H1 (cell line): ENCODE results near the gene BLOC1S1. TPM values are rescaled to one million over a fixed set of nuclear protein-coding genes. Genes with fewer than 3 reads are reported as not detected.
A peak's percentile ranks its signal among the peaks of the same experiment; 100 is the strongest.

ENCODE experiments used
- CTCF ChIA-PET: fragments of 300-600 bp; sonication (Branson Sonifier 250); formaldehyde crosslinking; loops from one replicate; lab custom pipeline; 2021; ENCODE audit not compliant: partially characterized antibody; lab: Charles Lee
- POLR2A ChIA-PET: fragments of 300-600 bp; sonication (Branson Sonifier 250); formaldehyde crosslinking; loops from one replicate; lab custom pipeline; 2021; ENCODE audit warnings: inconsistent platforms; ENCODE audit not compliant: partially characterized antibody; lab: Charles Lee
- DNase-seq, 2 experiments: peaks; one replicate each; pipeline versions ENCODE4 v3.0.0 to v3.0.0-alpha.2; 2010 to 2022; ENCODE audit warnings: low spot score in 2 of 2, low read depth in 1 of 2, mixed read lengths in 1 of 2
- FAIRE-seq: peaks from 2 replicates; lab custom pipeline; 2011; peaks lifted over from hg19 to GRCh38; lab: Jason Lieb, UNC
- H2AFZ ChIP-seq: 2 replicates; pipeline ENCODE4 v1.8.1; 2012; ENCODE audit warnings: low read length, inconsistent platforms
- H2AK5ac ChIP-seq: 2 replicates; pipeline ENCODE4 v1.6.1; 2013; ENCODE audit warnings: low read depth, low read length
- H2BK120ac ChIP-seq: replicated peaks from 2 replicates; pipeline ENCODE3; 2013; ENCODE audit warnings: low read depth, low read length, inconsistent platforms
- H2BK12ac ChIP-seq: 2 replicates; pipeline ENCODE4 v1.6.1; 2013; ENCODE audit warnings: low read depth, low read length
- H2BK15ac ChIP-seq: 2 replicates; pipeline ENCODE4 v1.6.1; 2013; ENCODE audit warnings: low read length
- H2BK20ac ChIP-seq: 2 replicates; pipeline ENCODE4 v1.6.1; 2013; ENCODE audit warnings: low read length
- H2BK5ac ChIP-seq: 2 replicates; pipeline ENCODE4 v1.6.1; 2013; ENCODE audit warnings: low read depth, low read length
- H3K14ac ChIP-seq: 2 replicates; pipeline ENCODE4 v1.6.1; 2013; ENCODE audit warnings: inconsistent platforms; ENCODE audit not compliant: insufficient read length
- H3K18ac ChIP-seq: 2 replicates; pipeline ENCODE4 v1.6.1; 2013; ENCODE audit warnings: low read length; ENCODE audit errors: extremely low read depth
- H3K23ac ChIP-seq: 2 replicates; pipeline ENCODE4 v1.6.1; 2013; ENCODE audit warnings: inconsistent platforms; ENCODE audit not compliant: insufficient read length
- H3K23me2 ChIP-seq: 2 replicates; pipeline ENCODE4 v1.6.1; 2013; ENCODE audit warnings: low read depth, low read length
- H3K27ac ChIP-seq: 2 replicates; pipeline ENCODE4 v1.6.1; 2011; ENCODE audit warnings: low read depth, low read length, inconsistent platforms
- H3K27me3 ChIP-seq, 4 experiments: replicated peaks in 1 of 4; 1 replicate in 1 of 4; 2 replicates in 3 of 4; pipeline versions ENCODE4 v1.6.1 to v1.8.1; 2011 to 2013; ENCODE audit warnings: low read length in 3 of 4, mild to moderate bottlenecking in 3 of 4, inconsistent platforms in 2 of 4, mixed read lengths in 2 of 4, moderate library complexity in 1 of 4; ENCODE audit not compliant: control insufficient read depth in 3 of 4, insufficient read depth in 3 of 4; ENCODE audit errors: extremely low read depth in 1 of 4
- H3K36me3 ChIP-seq, 4 experiments: 2 replicates each; pipeline versions ENCODE4 v1.6.1 to v1.8.1; 2011 to 2013; ENCODE audit warnings: mild to moderate bottlenecking in 4 of 4, low read length in 3 of 4, moderate library complexity in 2 of 4, control low read depth in 1 of 4, inconsistent platforms in 1 of 4; ENCODE audit not compliant: insufficient read depth in 4 of 4, control insufficient read depth in 2 of 4
- H3K4ac ChIP-seq: replicated peaks from 2 replicates; pipeline ENCODE3; 2013; ENCODE audit warnings: low read length, low read depth, mixed read lengths, inconsistent platforms; ENCODE audit not compliant: insufficient read length
- H3K4me1 ChIP-seq, 4 experiments: replicated peaks in 1 of 4; 1 replicate in 1 of 4; 2 replicates in 3 of 4; pipeline versions ENCODE4 v1.6.1 to v1.8.1; 2011 to 2013; ENCODE audit warnings: low read length in 3 of 4, inconsistent platforms in 2 of 4, mixed read lengths in 1 of 4; ENCODE audit not compliant: insufficient read depth in 4 of 4, control insufficient read depth in 3 of 4
- H3K4me2 ChIP-seq, 2 experiments: 2 replicates each; pipeline versions ENCODE4 v1.6.1 to v1.8.1; 2011 to 2013; ENCODE audit warnings: low read depth in 2 of 2, low read length in 2 of 2, control low read depth in 1 of 2, inconsistent platforms in 1 of 2, mild to moderate bottlenecking in 1 of 2; ENCODE audit not compliant: insufficient read depth in 1 of 2
- H3K4me3 ChIP-seq, 4 experiments: fragments of 200-600, 300-600 bp in 1 of 4; sonication (generic), shearing (Covaris generic), sonication (Bioruptor Twin) in 1 of 4; 2 replicates each; pipeline versions ENCODE4 v1.5.1 to v1.8.1; 2011 to 2016; ENCODE audit warnings: low read length in 4 of 4, low read depth in 3 of 4, control low read depth in 2 of 4, inconsistent platforms in 2 of 4, mild to moderate bottlenecking in 2 of 4, mixed read lengths in 1 of 4, moderate library complexity in 1 of 4; ENCODE audit not compliant: insufficient read depth in 2 of 4; ENCODE audit errors: extremely low read depth in 1 of 4
- H3K56ac ChIP-seq: replicated peaks from 2 replicates; pipeline ENCODE3; 2013; ENCODE audit warnings: low read depth, mild to moderate bottlenecking, mixed read lengths, low read length, inconsistent platforms; ENCODE audit not compliant: insufficient read length
- H3K79me1 ChIP-seq: 2 replicates; pipeline ENCODE4 v1.6.1; 2013; ENCODE audit warnings: low read depth, low read length, control low read depth
- H3K79me2 ChIP-seq, 2 experiments: 2 replicates each; pipeline versions ENCODE4 v1.6.1 to v1.8.1; 2012 to 2013; ENCODE audit warnings: low read length in 2 of 2, mild to moderate bottlenecking in 2 of 2, inconsistent platforms in 1 of 2; ENCODE audit not compliant: insufficient read depth in 2 of 2, control insufficient read depth in 1 of 2
- H3K9ac ChIP-seq, 4 experiments: replicated peaks in 1 of 4; 1 replicate in 1 of 4; 2 replicates in 3 of 4; pipeline versions ENCODE4 v1.6.1 to v1.8.1; 2011 to 2013; ENCODE audit warnings: low read depth in 3 of 4, low read length in 3 of 4, control low read depth in 2 of 4, mild to moderate bottlenecking in 2 of 4, moderate library complexity in 2 of 4, inconsistent platforms in 1 of 4; ENCODE audit errors: extremely low read depth in 1 of 4
- H3K9me3 ChIP-seq, 2 experiments: 2 replicates each; pipeline versions ENCODE4 v1.6.1 to v1.8.1; 2012 to 2013; ENCODE audit warnings: mild to moderate bottlenecking in 2 of 2, moderate library complexity in 2 of 2, control low read depth in 1 of 2, inconsistent platforms in 1 of 2, low read depth in 1 of 2, low read length in 1 of 2, mixed read lengths in 1 of 2; ENCODE audit not compliant: insufficient read depth in 2 of 2
- H4K20me1 ChIP-seq, 2 experiments: replicated peaks in 1 of 2; 2 replicates each; pipeline versions ENCODE3 to v1.8.1; 2011 to 2013; ENCODE audit warnings: inconsistent platforms in 2 of 2, low read length in 2 of 2, mild to moderate bottlenecking in 1 of 2; ENCODE audit not compliant: insufficient read depth in 2 of 2, control insufficient read depth in 1 of 2
- H4K5ac ChIP-seq: 2 replicates; pipeline ENCODE4 v1.6.1; 2013; ENCODE audit warnings: low read length, low read depth, mixed read lengths, inconsistent platforms; ENCODE audit not compliant: insufficient read length
- H4K8ac ChIP-seq: 2 replicates; pipeline ENCODE4 v1.8.0; 2013; ENCODE audit warnings: mild to moderate bottlenecking, moderate library complexity, low read length, inconsistent platforms; ENCODE audit not compliant: insufficient read depth; ENCODE audit errors: extremely low read depth
- H4K91ac ChIP-seq: replicated peaks from 2 replicates; pipeline ENCODE3; 2013; ENCODE audit warnings: low read length, mixed read lengths, inconsistent platforms; ENCODE audit not compliant: insufficient read length
- ATF3 ChIP-seq: IDR thresholded peaks from 2 replicates; pipeline ENCODE4 v1.6.1; 2011; ENCODE audit warnings: low read depth, mild to moderate bottlenecking, low read length; ENCODE audit not compliant: insufficient read depth
- CEBPB ChIP-seq: IDR thresholded peaks from 2 replicates; pipeline ENCODE4 v1.6.1; 2012; ENCODE audit warnings: low read depth, low read length
- E2F6 ChIP-seq: IDR thresholded peaks from 2 replicates; pipeline ENCODE4 v1.6.1; 2012; ENCODE audit warnings: inconsistent platforms
- JUND ChIP-seq: IDR thresholded peaks from 2 replicates; pipeline ENCODE4 v1.6.1; 2011; ENCODE audit warnings: mild to moderate bottlenecking, improper control_type of control experiment, low read length
- KDM5A ChIP-seq: fragments of 200-600 bp; IDR thresholded peaks from 2 replicates; pipeline ENCODE4 v1.7.1; 2012; ENCODE audit warnings: mild to moderate bottlenecking, low read length, inconsistent platforms, mixed read lengths
- TAF7 ChIP-seq: optimal IDR thresholded peaks from 2 replicates; pipeline ENCODE3; 2011; ENCODE audit warnings: low read depth, mild to moderate bottlenecking, inconsistent platforms, low read length, moderate library complexity, borderline replicate concordance
- TBP ChIP-seq: IDR thresholded peaks from 2 replicates; pipeline ENCODE4 v1.6.1; 2011; ENCODE audit warnings: low read depth, low read length, improper control_type of control experiment
- TEAD4 ChIP-seq: IDR thresholded peaks from 2 replicates; pipeline ENCODE4 v1.6.1; 2012; ENCODE audit warnings: low read depth, low read length, inconsistent platforms, mixed read lengths
- ZNF274 ChIP-seq: IDR thresholded peaks from 2 replicates; pipeline ENCODE4 v1.7.0; 2012; ENCODE audit warnings: low read length, borderline replicate concordance; ENCODE audit errors: extremely low read depth
- WGBS, 2 experiments: shearing (Covaris generic) in 1 of 2; methylation state at CpG; one replicate each; pipeline versions ENCODE4 v1.1.6 to v1.1.7; 2013 to 2015; ENCODE audit warnings: low lambda C conversion rate in 2 of 2, mixed read lengths in 2 of 2, inconsistent platforms in 1 of 2, low coverage in 1 of 2, missing lambda C conversion rate in 1 of 2; ENCODE audit not compliant: insufficient replicate concordance in 2 of 2, insufficient coverage in 1 of 2, insufficient read length in 1 of 2; ENCODE audit errors: extremely low coverage in 1 of 2, missing lambda C conversion rate in 1 of 2; 5-methylcytosine and 5-hydroxymethylcytosine counted together
- polyA plus RNA-seq, 7 experiments: library from polyadenylated mRNA; depleted of rRNA in 3 of 7; stranded (reverse) in 5 of 7; unstranded in 2 of 7; fragments of >200 nt in 5 of 7; fragments of 200-250 nt in 2 of 7; gene quantifications; 1 replicate in 5 of 7; 2 replicates in 1 of 7; 4 replicates in 1 of 7; pipeline versions ENCODE4 v1.2.1 to v1.2.3, GENCODE V29; 2011 to 2013; ENCODE audit warnings: missing spikeins in 2 of 7, mixed read lengths in 2 of 7
- total RNA-seq: library from RNA; stranded (reverse); fragmentation: NEBNext Ultra II Directional; extraction: Animal tissue kit (Norgen Biotek cat#: 25700); gene quantifications from 2 replicates; pipeline ENCODE4 v1.2.1, GENCODE V29; 2021

The BLOC1S1 gene
- total and polyA plus RNA-seq, 2 of the 8 experiments (the other 6 are each of a cell fraction or from before 2014, with no cell fraction given), result 91.1 to 185 TPM

- H3K36me3 ChIP-seq, result no peaks in the 10 kb centered on the region
- H4K20me1 ChIP-seq, result no peaks in the 10 kb centered on the region
- H3K79me2 ChIP-seq, result no peaks in the 10 kb centered on the region; a peak in 1 of 4 replicates
- ChIA-PET CTCF (interaction anchor here (0.6 to 11.1 kb wide), 60 partner anchors 9 to 1847 kb away, joined by 3 to 229 read pairs (median 5); partner anchors contain the start of genes BLOC1S1, CD63, DNAJC14 and ITGA7), POLR2A (interaction anchor here (0.6 to 34.1 kb wide), 22 partner anchors 9 to 341 kb away, joined by 3 to 809 read pairs (median 4); partner anchors contain the start of genes BLOC1S1, CD63, DGKA and DNAJC14)
- H2BK15ac ChIP-seq, result no peak overlapping the region
- H3K23me2 ChIP-seq, result peaks cover 8% of the 10 kb centered on the region
- H3K79me1 ChIP-seq, result no peaks in the 10 kb centered on the region
- H3K9ac ChIP-seq, result peak overlapping the region in 3 of 4 experiments; percentile 29 to 38 (median 33); a peak in 6 of 7 replicates
- H2BK20ac ChIP-seq, result no peak overlapping the region
- H4K91ac ChIP-seq, result no peak overlapping the region
- peak overlapping the region; percentile 77 to 86 for H3K4me2 ChIP-seq
- FAIRE-seq, result peak; percentile 69
- no peak overlapping the region for H2BK120ac ChIP-seq
- peaks cover 2 to 23% (median 10%) of the 10 kb centered on the region in 4 experiments; a peak in 6 of 7 replicates for H3K4me1 ChIP-seq
- 2% methylated on average over 14 of the region's 14 CpGs; no CpG with 5 or more reads in 1 of the 2 experiments for WGBS, 2 experiments
- peak overlapping the region; percentile 46; the same call in 1 of the 2 replicates for H3K27ac ChIP-seq
- H4K5ac ChIP-seq, result peak overlapping the region; percentile 25
- peak overlapping the region; percentile 68 for H3K18ac ChIP-seq
- peak overlapping the region; percentile 48 for H3K56ac ChIP-seq
- no peak overlapping the region for H2AK5ac ChIP-seq
- H2BK5ac ChIP-seq, result peak overlapping the region; percentile 84
- no peak overlapping the region for H3K14ac ChIP-seq
- H2AFZ ChIP-seq, result peak overlapping the region; percentile 88
- no peaks in the 10 kb centered on the region for H3K27me3 ChIP-seq
- H3K23ac ChIP-seq, result no peak overlapping the region
- no peak overlapping the region for H4K8ac ChIP-seq
- H2BK12ac ChIP-seq, result no peak overlapping the region
- no peaks in the 10 kb centered on the region for H3K9me3 ChIP-seq
- peak in 1 of 2 experiments; percentile 88 for DNase-seq
- H3K4ac ChIP-seq, result no peak overlapping the region
- peak overlapping the region; percentile 45 to 65 (median 56) for H3K4me3 ChIP-seq
- TF ChIP-seq ZNF274, result no peak
- peak; percentile 80 for TF ChIP-seq KDM5A
- no peak for TF ChIP-seq JUND
- TF ChIP-seq ATF3, result no peak
- no peak for TF ChIP-seq TAF7
- peak; percentile 42 for TF ChIP-seq TBP
- TF ChIP-seq TEAD4, result no peak
- TF ChIP-seq E2F6, result no peak
- TF ChIP-seq CEBPB, result no peak
These were observed 22.5 kb downstream of the BLOC1S1 start for GRCh38 chr12:55738123-55739024.
